ENCODE measurements around the gene UBAC1. TPM values are rescaled to one million over a fixed set of nuclear protein-coding genes. Genes with fewer than 3 reads are reported as not detected.

The UBAC1 gene
- total and polyA plus RNA-seq, 2 experiments from 2014 or later: 35.2 to 36.4 TPM

- no peak for DNase-seq (ENCODE audit: low spot score)
- Histone ChIP-seq H3K4me1 (ENCODE audit: insufficient read depth) (peaks cover 7% of the 10 kb centered on the region), H3K27ac (no peak overlapping the region), H2AFZ (no peak overlapping the region), H3K27me3 (no peaks in the 10 kb centered on the region), H3K4me3 (no peak overlapping the region), H3K79me2 (peaks cover 7% of the 10 kb centered on the region), H3K9me3 (ENCODE audit: low read depth) (no peaks in the 10 kb centered on the region), H3K36me3 (replicated peaks; ENCODE audit: insufficient read depth, low read depth) (no peaks in the 10 kb centered on the region), H3K4me2 (no peak overlapping the region), H4K20me1 (ENCODE audit: insufficient read depth, poor library complexity, severe bottlenecking) (no peaks in the 10 kb centered on the region), H3K9me2 (replicated peaks; ENCODE audit: insufficient read depth) (no peaks in the 10 kb centered on the region)
- TF ChIP-seq EZH2phosphoT487 (IDR thresholded peaks at IDR 0.05; ENCODE audit: low read depth, severe bottlenecking, unreplicated experiment) (no peak), CTCF (IDR thresholded peaks at IDR 0.05; ENCODE audit: poor library complexity) (no peak), EZH2 (IDR thresholded peaks at IDR 0.05; ENCODE audit: borderline replicate concordance) (no peak)
- WGBS (ENCODE audit: low lambda C conversion rate, missing lambda C conversion rate): 66% methylated on average over 11 of the region's 11 CpGs
These were observed 4.1 kb upstream of the UBAC1 start for GRCh38 chr9:135965124-135965756.

- 77% methylated on average over 9 of the region's 10 CpGs for WGBS (ENCODE audit: low lambda C conversion rate, missing lambda C conversion rate)
- Histone ChIP-seq H3K36me3 (replicated peaks; ENCODE audit: insufficient read depth, low read depth) (no peaks in the 10 kb centered on the region), H3K4me2 (no peak overlapping the region)
These were observed 2.8 kb upstream of the UBAC1 start for GRCh38 chr9:135963938-135964337.

GRCh38 chr9:135963338-135963737 lies 2.2 kb upstream of the UBAC1 start:
- WGBS (ENCODE audit: low lambda C conversion rate, missing lambda C conversion rate): 91% methylated on average over 8 of the region's 8 CpGs
- TF ChIP-seq CTCF (IDR thresholded peaks at IDR 0.05; ENCODE audit: poor library complexity): no peak
- no peak for TF ChIP-seq EZH2phosphoT487 (IDR thresholded peaks at IDR 0.05; ENCODE audit: low read depth, severe bottlenecking, unreplicated experiment)
- TF ChIP-seq EZH2 (IDR thresholded peaks at IDR 0.05; ENCODE audit: borderline replicate concordance): no peak

More at GRCh38 chr9:135963938-135964337, 2.8 kb upstream of the UBAC1 start:
- H3K4me1 ChIP-seq (ENCODE audit: insufficient read depth): peaks cover 15% of the 10 kb centered on the region
- no peaks in the 10 kb centered on the region for H3K9me2 ChIP-seq (replicated peaks; ENCODE audit: insufficient read depth)
- DNase-seq (ENCODE audit: low spot score): no peak
- H3K4me3 ChIP-seq: no peak overlapping the region
- no peak overlapping the region for H2AFZ ChIP-seq
- no peak overlapping the region for H3K27ac ChIP-seq
- H3K9me3 ChIP-seq (ENCODE audit: low read depth): no peaks in the 10 kb centered on the region
- no peaks in the 10 kb centered on the region for H3K27me3 ChIP-seq
- TF ChIP-seq EZH2 (IDR thresholded peaks at IDR 0.05; ENCODE audit: borderline replicate concordance) (no peak), EZH2phosphoT487 (IDR thresholded peaks at IDR 0.05; ENCODE audit: low read depth, severe bottlenecking, unreplicated experiment) (no peak), CTCF (IDR thresholded peaks at IDR 0.05; ENCODE audit: poor library complexity) (no peak)
- peaks cover 7% of the 10 kb centered on the region for H4K20me1 ChIP-seq (ENCODE audit: insufficient read depth, poor library complexity, severe bottlenecking)
- peaks cover 19% of the 10 kb centered on the region for H3K79me2 ChIP-seq

More at GRCh38 chr9:135963338-135963737, 2.2 kb upstream of the UBAC1 start:
- Histone ChIP-seq H2AFZ (no peak overlapping the region), H3K27ac (no peak overlapping the region), H3K9me3 (ENCODE audit: low read depth) (no peaks in the 10 kb centered on the region), H3K79me2 (peaks cover 25% of the 10 kb centered on the region), H3K9me2 (replicated peaks; ENCODE audit: insufficient read depth) (no peaks in the 10 kb centered on the region), H3K36me3 (replicated peaks; ENCODE audit: insufficient read depth, low read depth) (no peaks in the 10 kb centered on the region), H3K4me1 (ENCODE audit: insufficient read depth) (peaks cover 15% of the 10 kb centered on the region), H3K27me3 (no peaks in the 10 kb centered on the region), H3K4me3 (no peak overlapping the region), H4K20me1 (ENCODE audit: insufficient read depth, poor library complexity, severe bottlenecking) (peaks cover 7% of the 10 kb centered on the region), H3K4me2 (no peak overlapping the region)
- DNase-seq (ENCODE audit: low spot score): no peak

Data from hepatocyte (in vitro differentiated cells).